RPMI7951 (cell line): Measurements from ENCODE around the gene CSRNP2. TPM values are rescaled to one million over a fixed set of nuclear protein-coding genes. Genes with fewer than 3 reads are reported as not detected.
"Not testable (repeated sequence)": the region's sequence is repeated elsewhere in the genome, so short reads cannot be mapped to it uniquely, and the experiment has no call there.

ENCODE experiments used
- DNase-seq: peaks from one replicate; pipeline ENCODE4 v3.0.0-alpha.2; 2012; ENCODE audit warnings: low read depth
- total RNA-seq: library from RNA; depleted of rRNA; stranded (reverse); fragments of >200 nt; shearing (Covaris generic); gene quantifications from 2 replicates; pipeline ENCODE4 v1.2.3, GENCODE V29; 2014; rRNA removed

Gene CSRNP2
- total RNA-seq, 1 experiment from 2014 or later: 10.0 TPM

DNA sequence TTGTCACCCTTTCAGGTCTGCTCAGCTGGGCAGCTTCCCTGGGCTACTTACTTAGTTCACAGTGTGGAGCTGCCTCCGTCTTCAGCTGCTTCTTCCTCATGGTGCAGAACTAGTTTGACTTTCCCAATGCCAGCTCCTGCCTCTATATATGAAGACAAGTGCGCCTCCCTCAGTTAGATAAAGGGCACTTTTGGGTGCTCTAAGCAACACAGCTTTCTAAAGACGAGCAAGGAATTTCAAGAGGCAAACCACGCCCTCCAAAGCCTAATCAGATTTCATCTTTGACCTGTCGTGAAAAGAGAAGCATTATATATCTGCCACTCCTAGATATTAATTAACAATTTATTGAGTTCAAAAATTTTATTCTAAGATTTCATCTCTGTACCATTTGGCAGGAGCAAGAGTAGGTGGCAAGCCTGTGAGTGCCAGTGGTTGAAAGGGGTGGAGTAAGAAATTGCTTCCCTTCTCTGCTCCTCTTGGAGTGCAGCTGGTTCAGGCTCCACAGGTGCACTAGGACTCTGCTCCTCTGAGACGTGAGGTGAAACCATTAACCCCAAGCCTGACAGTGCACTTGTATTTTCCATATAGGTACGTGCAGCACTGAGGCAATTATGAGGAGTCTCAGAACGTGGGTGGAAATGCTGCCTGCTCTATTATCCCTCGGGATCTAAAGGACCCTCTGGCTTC is 55.1 kb downstream of the CSRNP2 start:
- DNase-seq: peak; percentile 66

GRCh38 chr12:51027342-51027835 is 56.0 kb downstream of the CSRNP2 start:
- no peak for DNase-seq

DNA sequence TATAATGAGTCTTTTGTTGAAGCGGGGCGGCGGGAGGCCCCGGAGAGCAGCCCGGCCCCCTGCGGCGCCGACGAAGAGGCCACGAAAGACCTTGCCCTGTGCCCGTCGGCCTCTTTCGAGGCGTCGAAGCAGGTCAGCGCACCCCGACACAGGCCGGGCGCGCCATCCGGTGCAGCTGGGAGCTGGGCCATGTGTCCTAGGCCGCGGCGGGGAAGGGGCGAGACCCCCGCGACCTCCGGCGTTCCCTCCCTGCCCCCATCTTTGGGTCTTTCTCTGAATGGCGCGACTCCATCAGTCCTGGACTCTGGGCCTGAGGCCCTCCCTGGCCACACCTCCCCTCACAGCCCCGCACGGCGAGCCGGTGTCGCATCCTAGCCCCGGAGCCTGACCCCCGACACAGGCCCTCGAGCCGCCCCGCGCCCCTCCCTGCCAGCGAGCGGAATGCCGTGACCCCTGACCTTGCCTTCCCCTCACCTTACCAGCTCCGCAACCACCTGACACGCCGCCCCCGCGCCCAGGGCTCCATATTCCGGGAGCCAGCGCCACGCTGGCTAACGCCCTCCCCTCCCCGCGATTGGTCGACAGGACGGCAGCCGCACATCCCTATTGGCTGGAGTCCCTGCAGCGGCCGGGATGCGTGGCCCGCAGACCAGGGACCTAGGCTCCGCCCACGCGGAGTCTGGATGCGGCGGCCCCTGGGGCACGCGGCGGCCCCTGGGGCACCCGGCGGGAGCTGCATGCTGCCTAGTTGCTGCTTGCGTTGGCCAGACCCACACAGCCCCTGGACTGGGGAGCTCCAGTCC is 57.4 kb downstream of the CSRNP2 start, which contains the start of gene SLC11A2:
SLC11A2 (minus strand) TSS at position 549 of the 803 bp plus-strand sequence. CDS start 15,656 bp downstream, outside the sequence.
- DNase-seq: peak; percentile 88

- no peak for DNase-seq
Observed at GRCh38 chr12:51025338-51025835, 58.0 kb downstream of the CSRNP2 start.

- peak; percentile 7 for DNase-seq
Observed at GRCh38 chr12:51023625-51024382, 59.6 kb downstream of the CSRNP2 start.

GRCh38 chr12:51021694-51022093 is 61.7 kb downstream of the CSRNP2 start:
- no peak for DNase-seq

DNA sequence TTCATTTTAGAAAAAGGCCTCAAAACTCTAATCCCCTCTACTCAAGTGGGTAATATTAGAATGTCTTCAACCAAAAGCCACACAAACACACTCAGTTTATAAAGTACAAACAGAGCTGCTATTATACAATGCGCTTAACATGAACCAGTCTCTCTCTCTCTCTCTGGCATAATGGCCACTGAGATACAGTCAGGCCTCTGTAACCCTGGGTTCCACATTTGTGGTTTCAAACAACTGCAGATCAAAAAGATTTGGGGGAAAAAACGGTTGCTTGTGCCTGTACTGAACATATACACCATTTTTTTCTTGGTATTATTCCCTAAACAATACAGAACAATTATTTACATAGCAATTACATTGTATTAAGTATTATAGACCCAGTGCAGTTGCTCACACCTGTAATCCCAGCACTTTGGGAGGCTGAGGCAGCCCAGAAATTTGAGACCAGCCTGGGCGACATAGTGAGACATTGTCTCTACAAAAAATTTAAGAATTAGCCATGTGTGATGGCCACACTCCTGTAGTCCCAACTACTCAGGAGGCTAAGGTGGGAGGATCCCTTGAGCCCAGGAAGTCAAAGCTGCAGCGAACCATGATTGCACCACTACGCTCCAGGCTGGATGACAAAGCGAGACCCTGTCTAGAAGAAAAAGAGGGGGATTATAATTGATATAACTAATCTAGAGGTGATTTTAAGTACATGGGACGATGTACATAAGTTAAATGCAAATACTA is 62.8 kb downstream of the CSRNP2 start:
- peak; percentile 13 for DNase-seq

DNA sequence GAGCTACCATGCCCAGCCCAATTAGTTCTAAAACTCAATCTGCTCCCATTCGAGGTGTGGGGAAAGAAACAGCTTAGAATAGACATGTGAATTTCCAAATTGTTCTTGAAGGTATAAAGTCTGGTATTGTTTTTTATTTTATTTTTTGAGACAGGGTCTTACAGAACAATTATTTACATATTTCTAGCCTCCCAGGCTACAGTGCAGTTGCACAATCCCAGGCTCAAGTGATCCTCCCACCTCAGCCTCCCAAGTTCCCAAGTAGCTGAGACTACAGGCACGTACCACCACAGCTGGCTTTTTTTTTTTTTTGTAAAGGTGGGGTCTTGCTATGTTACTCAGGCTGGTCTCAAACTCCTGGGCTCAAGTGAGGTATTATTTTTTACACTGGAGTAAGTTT is 63.5 kb downstream of the CSRNP2 start:
- DNase-seq: no peak

DNA sequence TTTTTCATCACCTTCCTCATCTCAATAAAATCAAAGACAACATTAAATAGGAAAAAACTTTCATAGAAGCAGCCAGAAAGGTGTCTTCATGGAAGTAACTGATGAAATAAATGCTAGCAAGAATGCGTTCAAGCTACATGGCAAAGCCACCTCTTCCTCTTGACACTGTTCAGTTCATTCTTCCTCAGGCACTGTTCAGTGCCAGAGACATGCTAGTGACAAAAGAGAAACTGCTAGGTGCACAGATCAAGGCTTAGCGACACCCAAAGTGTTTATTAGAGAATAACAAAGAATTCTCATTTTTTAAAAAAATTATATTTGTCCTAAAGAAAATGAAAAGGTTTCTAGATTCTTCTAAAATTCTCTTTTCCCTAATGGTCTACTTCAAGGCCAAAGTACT is 64.4 kb downstream of the CSRNP2 start:
- DNase-seq: no peak

- DNase-seq: no peak
Observed at GRCh38 chr12:51017452-51017851, 65.9 kb downstream of the CSRNP2 start.

DNA sequence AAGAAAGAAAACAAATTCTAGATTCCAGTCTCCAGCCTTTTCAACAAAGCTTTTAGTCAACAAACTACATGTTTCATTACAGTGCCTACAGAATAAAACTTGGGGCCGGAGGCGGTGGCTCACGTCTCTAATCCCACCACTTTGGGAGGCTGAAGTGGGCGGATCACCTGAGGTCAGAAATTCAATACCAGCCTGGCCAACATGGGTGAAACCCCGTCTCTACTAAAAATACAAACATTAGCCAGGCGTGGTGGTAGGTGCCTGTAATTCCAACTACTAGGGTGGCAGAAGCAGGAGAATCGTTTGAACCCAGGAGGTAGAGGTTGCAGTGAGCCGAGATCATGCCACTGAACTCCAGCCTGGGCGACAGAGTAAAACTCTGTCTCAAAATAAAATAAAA is 68.9 kb downstream of the CSRNP2 start:
- not testable (repeated sequence) for DNase-seq

DNA sequence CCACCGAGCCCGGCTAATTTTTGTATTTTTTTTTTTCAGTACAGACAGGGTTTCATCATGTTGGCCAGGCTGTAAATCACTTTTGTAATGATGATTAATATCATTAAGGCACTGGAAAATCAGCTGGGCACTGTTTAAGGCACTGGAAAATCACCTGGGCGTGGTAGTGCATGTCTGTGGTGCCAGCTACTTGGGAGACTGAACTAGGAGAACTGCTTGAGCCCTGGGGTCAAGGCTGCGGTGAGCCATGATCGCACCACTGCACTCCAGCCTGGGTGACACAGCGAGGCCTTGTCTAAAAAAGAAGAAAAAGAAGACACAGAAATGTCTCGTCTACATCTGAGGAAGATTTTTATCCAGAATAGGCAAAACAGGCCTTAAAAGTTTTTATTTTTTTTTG is 70.0 kb downstream of the CSRNP2 start:
- DNase-seq: peak; percentile 55

- no peak for DNase-seq
Observed at GRCh38 chr12:51012570-51013236, 70.7 kb downstream of the CSRNP2 start.

GRCh38 chr12:51011955-51012354 is 71.4 kb downstream of the CSRNP2 start:
- DNase-seq: no peak

Other genes with a start within 250 kb of the CSRNP2 start
- not detected in 2 replicates for gene TMPRSS12, start 240.7 kb downstream of the CSRNP2 start, total RNA-seq
- not detected in 2 replicates for gene HIGD1C, start 131.1 kb downstream of the CSRNP2 start, total RNA-seq
- 19.2 and 28.8 TPM in 2 replicates for gene SLC11A2, start 57.2 kb downstream of the CSRNP2 start, total RNA-seq
- 26.0 and 28.3 TPM in 2 replicates for gene LETMD1, start 35.3 kb downstream of the CSRNP2 start, total RNA-seq
- gene TFCP2, start 89.5 kb upstream of the CSRNP2 start, total RNA-seq: 6.2 and 8.4 TPM in 2 replicates
- gene POU6F1, start 134.5 kb upstream of the CSRNP2 start, total RNA-seq: 1.7 and 5.5 TPM in 2 replicates
- 288 and 375 TPM in 2 replicates for gene DAZAP2, start 155.2 kb upstream of the CSRNP2 start, total RNA-seq
- 20.4 and 23.9 TPM in 2 replicates for gene SMAGP, start 186.8 kb upstream of the CSRNP2 start, total RNA-seq
- gene BIN2, start 240.6 kb upstream of the CSRNP2 start, total RNA-seq: not detected in 2 replicates